ENCODE results near the gene RUNX1. TPM values are rescaled to one million over a fixed set of nuclear protein-coding genes. Genes with fewer than 3 reads are reported as not detected.
A peak's percentile ranks its signal among the peaks of the same experiment; 100 is the strongest.
"Not testable (repeated sequence)": the region's sequence is repeated elsewhere in the genome, so short reads cannot be mapped to it uniquely, and the experiment has no call there.

RUNX1 gene
- total RNA-seq, 1 experiment from 2014 or later, result 55.2 TPM

GRCh38 chr21:34968414-34969333 lies 80.4 kb downstream of the RUNX1 start:
- H3K9ac ChIP-seq (ENCODE audit: low read length), result peak overlapping the region; percentile 39; the same call in 1 of the 2 replicates
- intact Hi-C loops (cut with micrococcal nuclease), result loop anchor here (5.0 kb wide), 1 partner anchor 66 kb away; no protein-coding TSS in a partner anchor
- no peaks in the 10 kb centered on the region for H3K36me3 ChIP-seq (ENCODE audit: low read depth, low read length)
- H4K20me1 ChIP-seq (ENCODE audit: low read length), result no peaks in the 10 kb centered on the region
- ATAC-seq (no peak), DNase-seq (no peak)
- no peak overlapping the region for H2AFZ ChIP-seq (ENCODE audit: low read length)
- H3K79me2 ChIP-seq (ENCODE audit: low read length), result peaks cover 36% of the 10 kb centered on the region
- H3K27ac ChIP-seq (ENCODE audit: low read length), result peak overlapping the region; percentile 85
- CTCF ChIA-PET, result no interaction called here
- H3K4me1 ChIP-seq (ENCODE audit: insufficient read depth, low read length), result peaks cover 42% of the 10 kb centered on the region
- H3K27me3 ChIP-seq (ENCODE audit: low read length), result no peaks in the 10 kb centered on the region
- peak overlapping the region; percentile 55; the same call in 1 of the 2 replicates for H3K4me2 ChIP-seq (ENCODE audit: low read length)
- H3F3A ChIP-seq (ENCODE audit: low read length, unreplicated experiment), result no peaks in the 10 kb centered on the region
- BruUV-seq (replicated peaks), result no TSS peak
- no peaks in the 10 kb centered on the region for H3K9me2 ChIP-seq (replicated peaks; ENCODE audit: low read length)
- TF ChIP-seq EZH2 (IDR thresholded peaks at IDR 0.05; ENCODE audit: low read length, unreplicated experiment) (no peak), CTCF (conservative IDR thresholded peaks at IDR 0.05; ENCODE audit: low read depth, low read length) (no peak), EZH2phosphoT487 (IDR thresholded peaks at IDR 0.05; ENCODE audit: borderline replicate concordance, low read length) (no peak)
- no peak overlapping the region for H3K4me3 ChIP-seq (ENCODE audit: low read length)
- H3K9me3 ChIP-seq (ENCODE audit: low read length), result no peaks in the 10 kb centered on the region
- POLR2A ChIA-PET (ENCODE audit: unreplicated experiment), result no interaction called here

- H3K79me2 ChIP-seq (ENCODE audit: low read length), result peaks cover 39% of the 10 kb centered on the region
- H3K4me1 ChIP-seq (ENCODE audit: insufficient read depth, low read length), result peaks cover 42% of the 10 kb centered on the region
These were observed 81.4 kb downstream of the RUNX1 start for GRCh38 chr21:34967509-34968289.

GRCh38 chr21:34966881-34967280 lies 82.2 kb downstream of the RUNX1 start:
- CTCF ChIA-PET, result not testable (repeated sequence)
- peak overlapping the region; percentile 85; the same call in 1 of the 2 replicates for H3K27ac ChIP-seq (ENCODE audit: low read length)
- intact Hi-C loops (cut with micrococcal nuclease), result loop anchor here (5.0 kb wide), 1 partner anchor 65 kb away; no protein-coding TSS in a partner anchor

More at GRCh38 chr21:34967509-34968289, 81.4 kb downstream of the RUNX1 start:
- Histone ChIP-seq H3K9me2 (replicated peaks; ENCODE audit: low read length) (no peaks in the 10 kb centered on the region), H3F3A (ENCODE audit: low read length, unreplicated experiment) (no peaks in the 10 kb centered on the region), H4K20me1 (ENCODE audit: low read length) (no peaks in the 10 kb centered on the region), H3K36me3 (ENCODE audit: low read depth, low read length) (no peaks in the 10 kb centered on the region; the same call in 1 of the 2 replicates), H3K4me3 (ENCODE audit: low read length) (no peak overlapping the region), H3K4me2 (ENCODE audit: low read length) (peak overlapping the region; percentile 55), H3K27ac (ENCODE audit: low read length) (peak overlapping the region; percentile 85), H2AFZ (ENCODE audit: low read length) (no peak overlapping the region), H3K9me3 (ENCODE audit: low read length) (no peaks in the 10 kb centered on the region), H3K27me3 (ENCODE audit: low read length) (no peaks in the 10 kb centered on the region), H3K9ac (ENCODE audit: low read length) (peak overlapping the region; percentile 39)
- ChIA-PET POLR2A (ENCODE audit: unreplicated experiment) (no interaction called here), CTCF (no interaction called here)
- intact Hi-C loops (cut with micrococcal nuclease), result loop anchor here (5.0 kb wide), 1 partner anchor 65 kb away; no protein-coding TSS in a partner anchor
- DNase-seq (peak; percentile 88), ATAC-seq (peak; percentile 55)
- no TSS peak for BruUV-seq (replicated peaks)
- TF ChIP-seq CTCF (conservative IDR thresholded peaks at IDR 0.05; ENCODE audit: low read depth, low read length) (no peak), EZH2phosphoT487 (IDR thresholded peaks at IDR 0.05; ENCODE audit: borderline replicate concordance, low read length) (no peak), EZH2 (IDR thresholded peaks at IDR 0.05; ENCODE audit: low read length, unreplicated experiment) (no peak)

More at GRCh38 chr21:34966881-34967280, 82.2 kb downstream of the RUNX1 start:
- H3K4me2 ChIP-seq (ENCODE audit: low read length); H2AFZ ChIP-seq (ENCODE audit: low read length); H3K9me3 ChIP-seq (ENCODE audit: low read length); H4K20me1 ChIP-seq (ENCODE audit: low read length); BruUV-seq (replicated peaks); ATAC-seq; DNase-seq; H3K36me3 ChIP-seq (ENCODE audit: low read depth, low read length); POLR2A ChIA-PET (ENCODE audit: unreplicated experiment); H3K9ac ChIP-seq (ENCODE audit: low read length); H3F3A ChIP-seq (ENCODE audit: low read length, unreplicated experiment); H3K4me3 ChIP-seq (ENCODE audit: low read length); H3K27me3 ChIP-seq (ENCODE audit: low read length); H3K9me2 ChIP-seq (replicated peaks; ENCODE audit: low read length): not testable (repeated sequence)
- peaks cover 39% of the 10 kb centered on the region for H3K79me2 ChIP-seq (ENCODE audit: low read length)
- H3K4me1 ChIP-seq (ENCODE audit: insufficient read depth, low read length), result peaks cover 42% of the 10 kb centered on the region
